SH-SY5Y (cell line): ENCODE data around the gene VARS2.

Experiments used
- GATA2 ChIP-seq: IDR thresholded peaks from 2 replicates; pipeline ENCODE4 v1.6.1; 2011; ENCODE audit warnings: mild to moderate bottlenecking, low read depth, low read length
- GATA3 ChIP-seq: IDR thresholded peaks from 2 replicates; pipeline ENCODE4 v1.6.1; 2011; ENCODE audit warnings: low read depth, mild to moderate bottlenecking, low read length, moderate library complexity

DNA sequence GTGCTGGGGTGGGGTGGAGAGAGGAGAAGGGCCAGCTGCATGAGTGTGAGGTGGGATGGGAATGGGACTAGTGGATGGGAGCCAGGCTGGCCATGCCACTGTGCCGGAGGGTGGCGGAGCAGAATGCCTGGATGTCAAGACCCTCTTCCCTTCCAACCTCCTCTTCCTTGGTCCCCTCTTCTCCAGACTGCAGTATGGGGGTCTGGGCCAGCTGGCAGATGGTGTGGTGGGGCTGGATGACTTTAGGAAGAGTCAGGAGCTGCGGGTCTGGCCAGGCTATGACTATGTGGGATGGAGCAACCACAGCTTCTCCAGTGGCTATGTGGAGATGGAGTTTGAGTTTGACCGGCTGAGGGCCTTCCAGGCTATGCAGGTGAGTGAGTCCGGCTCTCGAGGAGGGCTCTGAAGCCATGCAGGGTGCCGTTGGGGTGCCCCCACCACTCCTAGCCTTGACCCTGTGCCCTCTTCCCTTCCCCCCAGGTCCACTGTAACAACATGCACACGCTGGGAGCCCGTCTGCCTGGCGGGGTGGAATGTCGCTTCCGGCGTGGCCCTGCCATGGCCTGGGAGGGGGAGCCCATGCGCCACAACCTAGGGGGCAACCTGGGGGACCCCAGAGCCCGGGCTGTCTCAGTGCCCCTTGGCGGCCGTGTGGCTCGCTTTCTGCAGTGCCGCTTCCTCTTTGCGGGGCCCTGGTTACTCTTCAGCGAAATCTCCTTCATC, 22.1 kb upstream of the VARS2 start:
- no peak for TF ChIP-seq GATA2
- no peak for TF ChIP-seq GATA3
